Panc1 (cell line): ENCODE measurements around the gene NID1.

Source experiments
- POLR2AphosphoS5 ChIP-seq: IDR thresholded peaks from 2 replicates; pipeline ENCODE4 v1.6.1; 2012; ENCODE audit warnings: mild to moderate bottlenecking, low read depth, low read length, moderate library complexity
- REST ChIP-seq, 2 experiments: IDR thresholded peaks; 2 replicates each; pipeline ENCODE4 v1.6.1; 2011 to 2012; ENCODE audit warnings: low read depth in 2 of 2, control low read depth in 1 of 2, low read length in 1 of 2, mild to moderate bottlenecking in 1 of 2, moderate library complexity in 1 of 2; ENCODE audit not compliant: insufficient read depth in 1 of 2
- SIN3A ChIP-seq: IDR thresholded peaks from 2 replicates; pipeline ENCODE4 v1.6.1; 2012; ENCODE audit warnings: low read depth, mild to moderate bottlenecking, low read length, moderate library complexity, borderline replicate concordance; ENCODE audit not compliant: insufficient read depth
- TCF7L2 ChIP-seq: IDR thresholded peaks from 2 replicates; pipeline ENCODE4 v1.6.1; 2011; ENCODE audit warnings: mild to moderate bottlenecking, low read depth, low read length, inconsistent platforms
- TF ChIP-seq, protein P1 (sequence below): fragments of 450-650 bp; IDR thresholded peaks from 2 replicates; pipeline ENCODE4 v1.5.1; 2017; ENCODE audit warnings: mild to moderate bottlenecking

DNA sequence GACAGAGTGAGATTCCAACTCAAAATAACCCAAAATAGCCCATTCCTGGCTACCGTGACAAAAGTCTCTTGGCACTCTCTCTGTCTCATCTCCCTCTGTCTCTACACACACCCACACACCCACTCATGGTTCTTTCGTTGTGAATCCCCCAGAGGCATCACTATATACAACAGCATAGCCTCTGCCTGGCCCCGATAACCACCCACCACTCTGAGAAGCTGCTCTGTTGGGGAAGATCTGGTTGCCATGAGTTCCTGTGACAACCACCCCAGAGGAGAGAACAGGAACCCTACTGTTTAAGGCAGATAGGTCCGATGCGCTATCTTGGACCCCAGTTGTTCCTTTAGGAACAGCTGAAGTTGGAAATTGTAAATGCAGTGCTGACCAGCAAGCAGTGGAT lies 127.8 kb downstream of the NID1 start:
- TF ChIP-seq, protein P1, sequence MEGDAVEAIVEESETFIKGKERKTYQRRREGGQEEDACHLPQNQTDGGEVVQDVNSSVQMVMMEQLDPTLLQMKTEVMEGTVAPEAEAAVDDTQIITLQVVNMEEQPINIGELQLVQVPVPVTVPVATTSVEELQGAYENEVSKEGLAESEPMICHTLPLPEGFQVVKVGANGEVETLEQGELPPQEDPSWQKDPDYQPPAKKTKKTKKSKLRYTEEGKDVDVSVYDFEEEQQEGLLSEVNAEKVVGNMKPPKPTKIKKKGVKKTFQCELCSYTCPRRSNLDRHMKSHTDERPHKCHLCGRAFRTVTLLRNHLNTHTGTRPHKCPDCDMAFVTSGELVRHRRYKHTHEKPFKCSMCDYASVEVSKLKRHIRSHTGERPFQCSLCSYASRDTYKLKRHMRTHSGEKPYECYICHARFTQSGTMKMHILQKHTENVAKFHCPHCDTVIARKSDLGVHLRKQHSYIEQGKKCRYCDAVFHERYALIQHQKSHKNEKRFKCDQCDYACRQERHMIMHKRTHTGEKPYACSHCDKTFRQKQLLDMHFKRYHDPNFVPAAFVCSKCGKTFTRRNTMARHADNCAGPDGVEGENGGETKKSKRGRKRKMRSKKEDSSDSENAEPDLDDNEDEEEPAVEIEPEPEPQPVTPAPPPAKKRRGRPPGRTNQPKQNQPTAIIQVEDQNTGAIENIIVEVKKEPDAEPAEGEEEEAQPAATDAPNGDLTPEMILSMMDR, result no peak
- no peak for TF ChIP-seq POLR2AphosphoS5
- TF ChIP-seq REST (IDR thresholded peaks at IDR 0.05; ENCODE audit: insufficient read depth in 1 of 2, low read depth in 2 of 2, low read length in 1 of 2), result no peak
- no peak for TF ChIP-seq SIN3A
- TF ChIP-seq TCF7L2, result no peak
